ENCODE results near the gene POLQ. TPM values are rescaled to one million over a fixed set of nuclear protein-coding genes. Genes with fewer than 3 reads are reported as not detected.

The POLQ gene
- total and polyA plus RNA-seq, 2 of the 8 experiments (the other 6 are each of a cell fraction or from before 2014, with no cell fraction given), result 3.6 to 15.3 TPM

DNA sequence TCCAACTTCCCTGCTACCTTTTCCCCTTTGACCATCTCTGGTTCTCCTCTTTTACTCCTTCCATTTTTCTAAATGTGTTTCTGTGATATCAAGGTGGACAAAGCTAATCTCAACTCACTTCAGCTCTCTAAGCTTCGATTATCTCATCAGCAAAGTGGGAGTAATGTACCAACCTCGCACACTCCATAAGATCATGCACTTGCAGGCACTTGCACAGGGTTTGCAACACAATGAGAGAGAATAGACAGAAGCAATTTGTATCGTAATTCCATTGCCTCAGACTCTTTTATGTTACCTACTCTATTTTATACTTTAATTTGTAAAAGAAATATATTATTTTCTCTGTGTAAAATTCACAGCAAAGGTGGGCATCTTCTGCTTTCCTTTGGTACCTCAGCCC lies 7.0 kb upstream of the POLQ start (continued):
- TF ChIP-seq RFX5 (IDR thresholded peaks at IDR 0.05; ENCODE audit: borderline replicate concordance, low read depth, low read length), result no peak
- no peak for TF ChIP-seq TCF12 (IDR thresholded peaks at IDR 0.05; ENCODE audit: low read depth, low read length)
- no peak for TF ChIP-seq HDAC6 (IDR thresholded peaks at IDR 0.05; ENCODE audit: low read depth, low read length)
- TF ChIP-seq ZNF274 (IDR thresholded peaks at IDR 0.05; ENCODE audit: borderline replicate concordance, extremely low read depth, low read length), result no peak
- TF ChIP-seq EGR1 (IDR thresholded peaks at IDR 0.05; ENCODE audit: borderline replicate concordance, low read depth, low read length), result no peak
